HepG2 (cell line): ENCODE measurements around the gene EGFL8. TPM values are rescaled to one million over a fixed set of nuclear protein-coding genes. Genes with fewer than 3 reads are reported as not detected.

Source experiments
- GATA4 ChIP-seq: sonication (generic); IDR thresholded peaks from 2 replicates; pipeline ENCODE4 v1.6.1; 2016; ENCODE audit warnings: antibody characterized with exemption, low read depth, borderline replicate concordance
- HNF4A ChIP-seq: sonication (generic); formaldehyde crosslinking; IDR thresholded peaks from 2 replicates; pipeline ENCODE4 v1.4.0; 2020; ENCODE audit warnings: missing genetic modification reagents
- KAT8 ChIP-seq: IDR thresholded peaks from 2 replicates; pipeline ENCODE4 v1.6.1; 2016; ENCODE audit warnings: missing genetic modification reagents, missing compliant biosample characterization
- ZFP36L1 ChIP-seq: sonication (generic); formaldehyde crosslinking; IDR thresholded peaks from 2 replicates; pipeline ENCODE4 v1.8.0; 2022; ENCODE audit warnings: mild to moderate bottlenecking, missing genetic modification reagents, moderate library complexity
- ZNF24 ChIP-seq: fragments of 450-650 bp; IDR thresholded peaks from 2 replicates; pipeline ENCODE4 v1.6.1; 2017; ENCODE audit warnings: antibody characterized with exemption, mild to moderate bottlenecking
- ZNF331 ChIP-seq: sonication (generic); formaldehyde crosslinking; IDR thresholded peaks from 2 replicates; pipeline ENCODE4 v1.4.0; 2020; ENCODE audit warnings: missing genetic modification reagents
- ZNF431 ChIP-seq: sonication (generic); formaldehyde crosslinking; IDR thresholded peaks from 2 replicates; pipeline ENCODE4 v1.9.0; 2022; ENCODE audit warnings: missing genetic modification reagents, low read depth, mild to moderate bottlenecking, borderline replicate concordance
- ZNF615 ChIP-seq: sonication (generic); formaldehyde crosslinking; IDR thresholded peaks from 2 replicates; pipeline ENCODE4 v1.5.0; 2020; ENCODE audit warnings: mild to moderate bottlenecking, missing genetic modification reagents, borderline replicate concordance
- ZNF652 ChIP-seq: IDR thresholded peaks from 2 replicates; pipeline ENCODE4 v1.6.1; 2016; ENCODE audit warnings: low read depth, borderline replicate concordance
- ZNF672 ChIP-seq: sonication (generic); formaldehyde crosslinking; IDR thresholded peaks from 2 replicates; pipeline ENCODE4 v1.8.1; 2022; ENCODE audit warnings: missing genetic modification reagents
- ZNF773 ChIP-seq: sonication (generic); formaldehyde crosslinking; IDR thresholded peaks from 2 replicates; pipeline ENCODE4 v1.4.0; 2020; ENCODE audit warnings: missing genetic modification reagents, borderline replicate concordance
- ZNF83 ChIP-seq: sonication (generic); formaldehyde crosslinking; IDR thresholded peaks from 2 replicates; pipeline ENCODE4 v1.4.0; 2020; ENCODE audit warnings: missing genetic modification reagents, mild to moderate bottlenecking, borderline replicate concordance
- ZSCAN20 ChIP-seq: sonication (generic); formaldehyde crosslinking; IDR thresholded peaks from 2 replicates; pipeline ENCODE4 v1.4.0; 2020; ENCODE audit warnings: missing genetic modification reagents, mild to moderate bottlenecking, borderline replicate concordance
- ZSCAN29 ChIP-seq: sonication (generic); formaldehyde crosslinking; conservative IDR thresholded peaks from 2 replicates; pipeline ENCODE4 v1.4.0; 2020; ENCODE audit warnings: mild to moderate bottlenecking, missing genetic modification reagents
- polyA plus RNA-seq, 8 experiments: library from polyadenylated mRNA; depleted of rRNA in 3 of 8; stranded (reverse) in 7 of 8; unstranded in 1 of 8; fragments of >200 nt; fragmentation: Illumina TruSeq in 4 of 8; extraction: Trizol in 4 of 8; gene quantifications; 2 replicates each; pipeline versions ENCODE4 v1.2.1 to v1.2.3, GENCODE V29; 2011 to 2016; ENCODE audit warnings: low read depth in 4 of 8, missing spikeins in 1 of 8, mixed read lengths in 1 of 8; ENCODE audit not compliant: insufficient read depth in 1 of 8
- total RNA-seq, 5 experiments: library from RNA; depleted of rRNA; stranded (reverse); fragments of >200 nt; fragmentation: Illumina TruSeq; extraction: Trizol; gene quantifications; 2 replicates each; pipeline ENCODE4 v1.2.3, GENCODE V29; 2016; ENCODE audit warnings: low read depth in 1 of 5
- TF ChIP-seq, protein P1 (sequence below): sonication (generic); formaldehyde crosslinking; IDR thresholded peaks from 2 replicates; pipeline ENCODE4 v1.4.0; 2020; ENCODE audit warnings: mild to moderate bottlenecking, missing genetic modification reagents
- TF ChIP-seq, protein P2 (sequence below): sonication (generic); formaldehyde crosslinking; IDR thresholded peaks from 2 replicates; pipeline ENCODE4 v1.5.1; 2020; ENCODE audit warnings: mild to moderate bottlenecking, missing genetic modification reagents, moderate library complexity
- TF ChIP-seq, protein P3 (sequence below): sonication (generic); formaldehyde crosslinking; IDR thresholded peaks from 2 replicates; pipeline ENCODE4 v1.4.0; 2020; ENCODE audit warnings: missing genetic modification reagents, borderline replicate concordance
- TF ChIP-seq, protein P4 (sequence below): sonication (generic); formaldehyde crosslinking; IDR thresholded peaks from 2 replicates; pipeline ENCODE4 v1.8.0; 2022; ENCODE audit warnings: low read depth, missing genetic modification reagents
- TF ChIP-seq, protein P5 (sequence below): sonication (generic); formaldehyde crosslinking; IDR thresholded peaks from 2 replicates; pipeline ENCODE4 v1.4.0; 2020; ENCODE audit warnings: missing genetic modification reagents, borderline replicate concordance

EGFL8 gene
- total and polyA plus RNA-seq, 2 of the 13 experiments (the other 11 are each of a cell fraction or from before 2014, with no cell fraction given): 10.0 to 11.5 TPM

DNA sequence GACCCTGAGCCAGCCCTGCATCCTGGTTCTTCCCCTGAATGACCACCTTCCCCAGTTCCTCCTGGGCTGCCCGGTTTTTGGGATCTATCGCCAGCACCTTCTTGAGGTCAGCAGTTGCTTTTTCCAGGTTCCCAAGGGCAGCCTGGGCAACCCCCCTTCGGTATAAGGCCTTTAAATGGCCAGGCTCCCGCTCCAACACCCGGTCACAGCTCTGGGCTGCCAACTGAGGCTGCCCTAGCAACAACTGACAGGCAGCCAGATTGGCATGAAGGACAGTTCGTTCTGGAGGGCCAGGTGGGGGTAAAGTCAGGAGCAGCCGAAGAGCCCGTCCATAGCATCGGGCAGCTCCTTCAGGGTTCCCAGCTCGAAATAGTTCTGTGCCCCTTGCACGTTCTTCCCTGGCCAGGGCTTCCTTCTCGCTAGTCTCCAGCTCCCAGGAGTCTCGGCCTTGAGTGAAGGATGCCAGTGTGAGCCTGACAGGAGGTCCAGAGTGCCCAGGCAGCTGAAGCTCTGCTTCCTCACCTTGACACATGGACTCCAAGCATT, 35.6 kb upstream of the EGFL8 start (continued):
- TF ChIP-seq, protein P1, sequence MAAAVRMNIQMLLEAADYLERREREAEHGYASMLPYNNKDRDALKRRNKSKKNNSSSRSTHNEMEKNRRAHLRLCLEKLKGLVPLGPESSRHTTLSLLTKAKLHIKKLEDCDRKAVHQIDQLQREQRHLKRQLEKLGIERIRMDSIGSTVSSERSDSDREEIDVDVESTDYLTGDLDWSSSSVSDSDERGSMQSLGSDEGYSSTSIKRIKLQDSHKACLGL (CRISPR knock-in tag): no peak
- TF ChIP-seq ZSCAN20 (CRISPR knock-in tag) (no peak), ZNF331 (no peak), ZFP36L1 (no peak), ZNF773 (CRISPR knock-in tag) (no peak), ZNF431 (CRISPR knock-in tag) (no peak), ZNF615 (CRISPR knock-in tag) (no peak), ZNF24 (no peak), HNF4A (CRISPR knock-in tag) (no peak), KAT8 (no peak), ZNF672 (CRISPR knock-in tag) (no peak), ZNF83 (CRISPR knock-in tag) (no peak), GATA4 (no peak), ZSCAN29 (CRISPR knock-in tag) (no peak), ZNF652 (CRISPR knock-in tag) (no peak)
- TF ChIP-seq, protein P2, sequence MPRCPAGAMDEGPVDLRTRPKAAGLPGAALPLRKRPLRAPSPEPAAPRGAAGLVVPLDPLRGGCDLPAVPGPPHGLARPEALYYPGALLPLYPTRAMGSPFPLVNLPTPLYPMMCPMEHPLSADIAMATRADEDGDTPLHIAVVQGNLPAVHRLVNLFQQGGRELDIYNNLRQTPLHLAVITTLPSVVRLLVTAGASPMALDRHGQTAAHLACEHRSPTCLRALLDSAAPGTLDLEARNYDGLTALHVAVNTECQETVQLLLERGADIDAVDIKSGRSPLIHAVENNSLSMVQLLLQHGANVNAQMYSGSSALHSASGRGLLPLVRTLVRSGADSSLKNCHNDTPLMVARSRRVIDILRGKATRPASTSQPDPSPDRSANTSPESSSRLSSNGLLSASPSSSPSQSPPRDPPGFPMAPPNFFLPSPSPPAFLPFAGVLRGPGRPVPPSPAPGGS (CRISPR knock-in tag): 0 out of 2 replicates have a peak, but pooled peaks have one; percentile 50
- TF ChIP-seq, protein P3, sequence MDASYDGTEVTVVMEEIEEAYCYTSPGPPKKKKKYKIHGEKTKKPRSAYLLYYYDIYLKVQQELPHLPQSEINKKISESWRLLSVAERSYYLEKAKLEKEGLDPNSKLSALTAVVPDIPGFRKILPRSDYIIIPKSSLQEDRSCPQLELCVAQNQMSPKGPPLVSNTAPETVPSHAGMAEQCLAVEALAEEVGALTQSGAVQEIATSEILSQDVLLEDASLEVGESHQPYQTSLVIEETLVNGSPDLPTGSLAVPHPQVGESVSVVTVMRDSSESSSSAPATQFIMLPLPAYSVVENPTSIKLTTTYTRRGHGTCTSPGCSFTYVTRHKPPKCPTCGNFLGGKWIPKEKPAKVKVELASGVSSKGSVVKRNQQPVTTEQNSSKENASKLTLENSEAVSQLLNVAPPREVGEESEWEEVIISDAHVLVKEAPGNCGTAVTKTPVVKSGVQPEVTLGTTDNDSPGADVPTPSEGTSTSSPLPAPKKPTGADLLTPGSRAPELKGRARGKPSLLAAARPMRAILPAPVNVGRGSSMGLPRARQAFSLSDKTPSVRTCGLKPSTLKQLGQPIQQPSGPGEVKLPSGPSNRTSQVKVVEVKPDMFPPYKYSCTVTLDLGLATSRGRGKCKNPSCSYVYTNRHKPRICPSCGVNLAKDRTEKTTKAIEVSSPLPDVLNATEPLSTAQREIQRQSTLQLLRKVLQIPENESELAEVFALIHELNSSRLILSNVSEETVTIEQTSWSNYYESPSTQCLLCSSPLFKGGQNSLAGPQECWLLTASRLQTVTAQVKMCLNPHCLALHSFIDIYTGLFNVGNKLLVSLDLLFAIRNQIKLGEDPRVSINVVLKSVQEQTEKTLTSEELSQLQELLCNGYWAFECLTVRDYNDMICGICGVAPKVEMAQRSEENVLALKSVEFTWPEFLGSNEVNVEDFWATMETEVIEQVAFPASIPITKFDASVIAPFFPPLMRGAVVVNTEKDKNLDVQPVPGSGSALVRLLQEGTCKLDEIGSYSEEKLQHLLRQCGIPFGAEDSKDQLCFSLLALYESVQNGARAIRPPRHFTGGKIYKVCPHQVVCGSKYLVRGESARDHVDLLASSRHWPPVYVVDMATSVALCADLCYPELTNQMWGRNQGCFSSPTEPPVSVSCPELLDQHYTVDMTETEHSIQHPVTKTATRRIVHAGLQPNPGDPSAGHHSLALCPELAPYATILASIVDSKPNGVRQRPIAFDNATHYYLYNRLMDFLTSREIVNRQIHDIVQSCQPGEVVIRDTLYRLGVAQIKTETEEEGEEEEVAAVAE (CRISPR knock-in tag): no peak
- TF ChIP-seq, protein P4, sequence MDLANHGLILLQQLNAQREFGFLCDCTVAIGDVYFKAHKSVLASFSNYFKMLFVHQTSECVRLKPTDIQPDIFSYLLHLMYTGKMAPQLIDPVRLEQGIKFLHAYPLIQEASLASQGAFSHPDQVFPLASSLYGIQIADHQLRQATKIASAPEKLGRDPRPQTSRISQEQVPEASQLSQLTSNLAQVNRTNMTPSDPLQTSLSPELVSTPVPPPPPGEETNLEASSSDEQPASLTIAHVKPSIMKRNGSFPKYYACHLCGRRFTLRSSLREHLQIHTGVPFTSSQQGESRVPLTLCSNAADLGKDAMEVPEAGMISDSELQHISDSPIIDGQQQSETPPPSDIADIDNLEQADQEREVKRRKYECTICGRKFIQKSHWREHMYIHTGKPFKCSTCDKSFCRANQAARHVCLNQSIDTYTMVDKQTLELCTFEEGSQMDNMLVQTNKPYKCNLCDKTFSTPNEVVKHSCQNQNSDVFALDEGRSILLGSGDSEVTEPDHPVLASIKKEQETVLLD: no peak
- TF ChIP-seq, protein P5, sequence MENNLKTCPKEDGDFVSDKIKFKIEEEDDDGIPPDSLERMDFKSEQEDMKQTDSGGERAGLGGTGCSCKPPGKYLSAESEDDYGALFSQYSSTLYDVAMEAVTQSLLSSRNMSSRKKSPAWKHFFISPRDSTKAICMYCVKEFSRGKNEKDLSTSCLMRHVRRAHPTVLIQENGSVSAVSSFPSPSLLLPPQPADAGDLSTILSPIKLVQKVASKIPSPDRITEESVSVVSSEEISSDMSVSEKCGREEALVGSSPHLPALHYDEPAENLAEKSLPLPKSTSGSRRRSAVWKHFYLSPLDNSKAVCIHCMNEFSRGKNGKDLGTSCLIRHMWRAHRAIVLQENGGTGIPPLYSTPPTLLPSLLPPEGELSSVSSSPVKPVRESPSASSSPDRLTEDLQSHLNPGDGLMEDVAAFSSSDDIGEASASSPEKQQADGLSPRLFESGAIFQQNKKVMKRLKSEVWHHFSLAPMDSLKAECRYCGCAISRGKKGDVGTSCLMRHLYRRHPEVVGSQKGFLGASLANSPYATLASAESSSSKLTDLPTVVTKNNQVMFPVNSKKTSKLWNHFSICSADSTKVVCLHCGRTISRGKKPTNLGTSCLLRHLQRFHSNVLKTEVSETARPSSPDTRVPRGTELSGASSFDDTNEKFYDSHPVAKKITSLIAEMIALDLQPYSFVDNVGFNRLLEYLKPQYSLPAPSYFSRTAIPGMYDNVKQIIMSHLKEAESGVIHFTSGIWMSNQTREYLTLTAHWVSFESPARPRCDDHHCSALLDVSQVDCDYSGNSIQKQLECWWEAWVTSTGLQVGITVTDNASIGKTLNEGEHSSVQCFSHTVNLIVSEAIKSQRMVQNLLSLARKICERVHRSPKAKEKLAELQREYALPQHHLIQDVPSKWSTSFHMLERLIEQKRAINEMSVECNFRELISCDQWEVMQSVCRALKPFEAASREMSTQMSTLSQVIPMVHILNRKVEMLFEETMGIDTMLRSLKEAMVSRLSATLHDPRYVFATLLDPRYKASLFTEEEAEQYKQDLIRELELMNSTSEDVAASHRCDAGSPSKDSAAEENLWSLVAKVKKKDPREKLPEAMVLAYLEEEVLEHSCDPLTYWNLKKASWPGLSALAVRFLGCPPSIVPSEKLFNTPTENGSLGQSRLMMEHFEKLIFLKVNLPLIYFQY (CRISPR knock-in tag): no peak
